ENCODE measurements around the gene GRM7.

GRCh38 chr3:7025581-7026300, 164.8 kb downstream of the GRM7 start:
- TF ChIP-seq CTCF (IDR thresholded peaks at IDR 0.05) (no peak), POLR2A (IDR thresholded peaks at IDR 0.05) (no peak)
